K562 (cell line): Measurements from ENCODE around the gene SMG6. TPM values are rescaled to one million over a fixed set of nuclear protein-coding genes. Genes with fewer than 3 reads are reported as not detected.

ENCODE experiments used
- NFRKB ChIP-seq: fragments of 450-650 bp; IDR thresholded peaks from 2 replicates; pipeline ENCODE4 v1.6.1; 2016; ENCODE audit warnings: low read depth
- TCF7 ChIP-seq: sonication (generic); IDR thresholded peaks from 2 replicates; pipeline ENCODE4 v1.6.1; 2016; ENCODE audit warnings: antibody characterized with exemption, borderline replicate concordance
- TCFL5 ChIP-seq: fragments of 250-450 bp; sonication (Bioruptor Pico); conservative IDR thresholded peaks from 2 replicates; pipeline ENCODE4 v1.6.1; 2021; ENCODE audit warnings: mild to moderate bottlenecking, moderate library complexity, matching md5 sums
- TEAD1 ChIP-seq, 2 experiments: fragments of 450-650 bp in 1 of 2; sonication (generic) in 1 of 2; formaldehyde crosslinking; IDR thresholded peaks; 2 replicates each; pipeline versions ENCODE4 v1.4.0 to v1.8.0; 2020 to 2022; ENCODE audit warnings: mild to moderate bottlenecking in 2 of 2, missing genetic modification reagents in 1 of 2
- YY1 ChIP-seq, 3 experiments: IDR thresholded peaks; 2 replicates each; pipeline ENCODE4 v1.6.1; 2011; ENCODE audit warnings: low read length in 2 of 3, mild to moderate bottlenecking in 2 of 3, moderate library complexity in 2 of 3, borderline replicate concordance in 1 of 3, control low read depth in 1 of 3, low read depth in 1 of 3; ENCODE audit not compliant: insufficient read depth in 3 of 3, insufficient replicate concordance in 2 of 3, control insufficient read depth in 1 of 3, insufficient read length in 1 of 3; ENCODE audit errors: extremely low read depth in 1 of 3
- ZNF561 ChIP-seq: fragments of 450-650 bp; formaldehyde crosslinking; conservative IDR thresholded peaks from 2 replicates; pipeline ENCODE4 v1.4.0; 2020; ENCODE audit warnings: mild to moderate bottlenecking, moderate library complexity
- ZNF707 ChIP-seq: fragments of 250-450 bp; sonication (Bioruptor Pico); conservative IDR thresholded peaks from 2 replicates; pipeline ENCODE4 v1.8.0; 2022; ENCODE audit warnings: inconsistent platforms, mild to moderate bottlenecking, moderate library complexity
- ZNF764 ChIP-seq: fragments of 250-450 bp; sonication (Bioruptor Pico); IDR thresholded peaks from 2 replicates; pipeline ENCODE4 v1.4.0; 2020; ENCODE audit warnings: low read depth, mild to moderate bottlenecking, moderate library complexity
- polyA plus RNA-seq, 8 experiments: library from polyadenylated mRNA; depleted of rRNA in 4 of 8; stranded (reverse) in 5 of 8; unstranded in 3 of 8; fragments of >200 nt; fragmentation: Nextera tagmentation in 2 of 8; fragmentation: Illumina TruSeq in 1 of 8; extraction: Ambion mirVana in 2 of 8; extraction: Trizol in 1 of 8; gene quantifications; 2 replicates each; pipeline versions ENCODE4 v1.2.1 to v1.2.3, GENCODE V29; 2011 to 2014; ENCODE audit warnings: inconsistent platforms in 1 of 8, missing spikeins in 1 of 8
- total RNA-seq, 7 experiments: library from RNA; depleted of rRNA in 6 of 7; stranded (reverse); fragments of >200 nt in 6 of 7; fragmentation: Illumina TruSeq in 2 of 7; extraction: Trizol in 2 of 7; gene quantifications; 2 replicates each; pipeline versions ENCODE4 v1.2.1 to v1.2.3, GENCODE V29; 2011 to 2021; ENCODE audit warnings: low replicate concordance in 1 of 7
- TF ChIP-seq, protein P1 (sequence below): sonication (generic); formaldehyde crosslinking; IDR thresholded peaks from 2 replicates; pipeline ENCODE4 v1.8.0; 2022; ENCODE audit warnings: mild to moderate bottlenecking, missing genetic modification reagents
- TF ChIP-seq, protein P2 (sequence below): fragments of 450-650 bp; IDR thresholded peaks from 2 replicates; pipeline ENCODE4 v1.6.1; 2016
- TF ChIP-seq, protein P3 (sequence below): fragments of 450-650 bp; IDR thresholded peaks from 2 replicates; pipeline ENCODE4 v1.6.1; 2016; ENCODE audit warnings: missing biosample characterization, missing genetic modification characterization
- TF ChIP-seq, protein P4 (sequence below): IDR thresholded peaks from 2 replicates; pipeline ENCODE4 v1.6.1; 2011; ENCODE audit warnings: borderline replicate concordance, low read depth, mild to moderate bottlenecking, moderate library complexity, low read length; ENCODE audit not compliant: insufficient read depth, poor library complexity, severe bottlenecking
- TF ChIP-seq, protein P5 (sequence below): IDR thresholded peaks from 3 replicates; pipeline ENCODE4 v1.6.1; 2011; ENCODE audit warnings: borderline replicate concordance, mild to moderate bottlenecking, moderate library complexity; ENCODE audit not compliant: insufficient read length; ENCODE audit errors: extremely low read depth

SMG6 gene
- total and polyA plus RNA-seq, 9 of the 15 experiments (the other 6 are each of a cell fraction or from before 2014, with no cell fraction given): 0.44 to 13.9 (median 6.0) TPM

DNA sequence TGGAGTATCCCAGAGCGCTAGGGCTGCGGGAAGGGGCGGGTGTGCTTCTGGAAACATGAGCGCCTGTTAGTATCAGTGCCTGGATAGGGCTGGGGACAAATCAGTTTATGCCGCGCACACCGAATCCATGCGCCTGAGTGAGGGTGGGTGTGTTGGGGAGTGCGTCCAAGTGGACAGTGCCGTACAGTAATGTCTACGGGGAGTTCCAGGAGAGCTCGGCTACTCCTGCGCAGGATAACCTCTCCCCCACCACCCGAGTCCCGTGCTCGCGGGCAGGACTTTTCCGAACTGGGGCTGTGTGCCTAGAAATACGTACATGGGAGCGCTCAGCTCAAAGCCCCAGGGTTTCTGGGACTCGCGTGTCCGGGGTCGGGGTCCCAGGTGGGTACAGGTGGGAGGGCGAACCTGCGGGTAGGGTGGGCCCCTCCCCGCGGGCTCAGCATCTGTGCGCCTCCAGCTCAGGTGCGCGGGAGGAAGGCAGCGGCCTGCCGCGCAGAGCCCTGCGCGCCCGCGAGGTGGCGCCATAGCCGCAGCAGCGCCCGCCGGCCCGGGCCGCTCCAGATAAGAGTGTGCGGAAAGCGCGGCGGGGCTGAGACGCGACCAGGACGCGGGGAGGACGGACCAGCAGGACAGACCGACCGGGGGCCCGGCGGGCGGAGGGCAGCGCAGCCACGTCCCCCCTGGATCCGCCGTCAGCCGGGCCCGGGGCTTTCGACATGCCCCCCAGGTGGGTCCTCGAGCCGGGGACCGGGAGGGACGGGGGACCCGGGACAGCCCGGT lies 248.9 kb downstream of the SMG6 start, which contains the start of gene HIC1 (continued):
- TF ChIP-seq, protein P1, sequence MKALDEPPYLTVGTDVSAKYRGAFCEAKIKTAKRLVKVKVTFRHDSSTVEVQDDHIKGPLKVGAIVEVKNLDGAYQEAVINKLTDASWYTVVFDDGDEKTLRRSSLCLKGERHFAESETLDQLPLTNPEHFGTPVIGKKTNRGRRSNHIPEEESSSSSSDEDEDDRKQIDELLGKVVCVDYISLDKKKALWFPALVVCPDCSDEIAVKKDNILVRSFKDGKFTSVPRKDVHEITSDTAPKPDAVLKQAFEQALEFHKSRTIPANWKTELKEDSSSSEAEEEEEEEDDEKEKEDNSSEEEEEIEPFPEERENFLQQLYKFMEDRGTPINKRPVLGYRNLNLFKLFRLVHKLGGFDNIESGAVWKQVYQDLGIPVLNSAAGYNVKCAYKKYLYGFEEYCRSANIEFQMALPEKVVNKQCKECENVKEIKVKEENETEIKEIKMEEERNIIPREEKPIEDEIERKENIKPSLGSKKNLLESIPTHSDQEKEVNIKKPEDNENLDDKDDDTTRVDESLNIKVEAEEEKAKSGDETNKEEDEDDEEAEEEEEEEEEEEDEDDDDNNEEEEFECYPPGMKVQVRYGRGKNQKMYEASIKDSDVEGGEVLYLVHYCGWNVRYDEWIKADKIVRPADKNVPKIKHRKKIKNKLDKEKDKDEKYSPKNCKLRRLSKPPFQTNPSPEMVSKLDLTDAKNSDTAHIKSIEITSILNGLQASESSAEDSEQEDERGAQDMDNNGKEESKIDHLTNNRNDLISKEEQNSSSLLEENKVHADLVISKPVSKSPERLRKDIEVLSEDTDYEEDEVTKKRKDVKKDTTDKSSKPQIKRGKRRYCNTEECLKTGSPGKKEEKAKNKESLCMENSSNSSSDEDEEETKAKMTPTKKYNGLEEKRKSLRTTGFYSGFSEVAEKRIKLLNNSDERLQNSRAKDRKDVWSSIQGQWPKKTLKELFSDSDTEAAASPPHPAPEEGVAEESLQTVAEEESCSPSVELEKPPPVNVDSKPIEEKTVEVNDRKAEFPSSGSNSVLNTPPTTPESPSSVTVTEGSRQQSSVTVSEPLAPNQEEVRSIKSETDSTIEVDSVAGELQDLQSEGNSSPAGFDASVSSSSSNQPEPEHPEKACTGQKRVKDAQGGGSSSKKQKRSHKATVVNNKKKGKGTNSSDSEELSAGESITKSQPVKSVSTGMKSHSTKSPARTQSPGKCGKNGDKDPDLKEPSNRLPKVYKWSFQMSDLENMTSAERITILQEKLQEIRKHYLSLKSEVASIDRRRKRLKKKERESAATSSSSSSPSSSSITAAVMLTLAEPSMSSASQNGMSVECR (CRISPR knock-in tag): no peak
- TF ChIP-seq ZNF764 (no peak), ZNF707 (CRISPR knock-in tag) (no peak), TCFL5 (no peak), TEAD1 (CRISPR knock-in tag; IDR thresholded peaks at IDR 0.05) (no peak), YY1 (IDR thresholded peaks at IDR 0.05; ENCODE audit: borderline replicate concordance in 1 of 3, control insufficient read depth in 1 of 3, extremely low read depth in 1 of 3, insufficient read depth in 3 of 3, insufficient read length in 1 of 3, insufficient replicate concordance in 2 of 3, low read depth in 1 of 3, low read length in 2 of 3) (peak in 1 of 3 experiments; percentile 33), NFRKB (no peak), TCF7 (no peak), ZNF561 (no peak)
- TF ChIP-seq, protein P2, sequence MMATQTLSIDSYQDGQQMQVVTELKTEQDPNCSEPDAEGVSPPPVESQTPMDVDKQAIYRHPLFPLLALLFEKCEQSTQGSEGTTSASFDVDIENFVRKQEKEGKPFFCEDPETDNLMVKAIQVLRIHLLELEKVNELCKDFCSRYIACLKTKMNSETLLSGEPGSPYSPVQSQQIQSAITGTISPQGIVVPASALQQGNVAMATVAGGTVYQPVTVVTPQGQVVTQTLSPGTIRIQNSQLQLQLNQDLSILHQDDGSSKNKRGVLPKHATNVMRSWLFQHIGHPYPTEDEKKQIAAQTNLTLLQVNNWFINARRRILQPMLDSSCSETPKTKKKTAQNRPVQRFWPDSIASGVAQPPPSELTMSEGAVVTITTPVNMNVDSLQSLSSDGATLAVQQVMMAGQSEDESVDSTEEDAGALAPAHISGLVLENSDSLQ: no peak
- TF ChIP-seq, protein P3, sequence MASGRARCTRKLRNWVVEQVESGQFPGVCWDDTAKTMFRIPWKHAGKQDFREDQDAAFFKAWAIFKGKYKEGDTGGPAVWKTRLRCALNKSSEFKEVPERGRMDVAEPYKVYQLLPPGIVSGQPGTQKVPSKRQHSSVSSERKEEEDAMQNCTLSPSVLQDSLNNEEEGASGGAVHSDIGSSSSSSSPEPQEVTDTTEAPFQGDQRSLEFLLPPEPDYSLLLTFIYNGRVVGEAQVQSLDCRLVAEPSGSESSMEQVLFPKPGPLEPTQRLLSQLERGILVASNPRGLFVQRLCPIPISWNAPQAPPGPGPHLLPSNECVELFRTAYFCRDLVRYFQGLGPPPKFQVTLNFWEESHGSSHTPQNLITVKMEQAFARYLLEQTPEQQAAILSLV (tag): no peak
- TF ChIP-seq, protein P4, sequence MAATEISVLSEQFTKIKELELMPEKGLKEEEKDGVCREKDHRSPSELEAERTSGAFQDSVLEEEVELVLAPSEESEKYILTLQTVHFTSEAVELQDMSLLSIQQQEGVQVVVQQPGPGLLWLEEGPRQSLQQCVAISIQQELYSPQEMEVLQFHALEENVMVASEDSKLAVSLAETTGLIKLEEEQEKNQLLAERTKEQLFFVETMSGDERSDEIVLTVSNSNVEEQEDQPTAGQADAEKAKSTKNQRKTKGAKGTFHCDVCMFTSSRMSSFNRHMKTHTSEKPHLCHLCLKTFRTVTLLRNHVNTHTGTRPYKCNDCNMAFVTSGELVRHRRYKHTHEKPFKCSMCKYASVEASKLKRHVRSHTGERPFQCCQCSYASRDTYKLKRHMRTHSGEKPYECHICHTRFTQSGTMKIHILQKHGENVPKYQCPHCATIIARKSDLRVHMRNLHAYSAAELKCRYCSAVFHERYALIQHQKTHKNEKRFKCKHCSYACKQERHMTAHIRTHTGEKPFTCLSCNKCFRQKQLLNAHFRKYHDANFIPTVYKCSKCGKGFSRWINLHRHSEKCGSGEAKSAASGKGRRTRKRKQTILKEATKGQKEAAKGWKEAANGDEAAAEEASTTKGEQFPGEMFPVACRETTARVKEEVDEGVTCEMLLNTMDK: peak; percentile 57
- TF ChIP-seq, protein P5, sequence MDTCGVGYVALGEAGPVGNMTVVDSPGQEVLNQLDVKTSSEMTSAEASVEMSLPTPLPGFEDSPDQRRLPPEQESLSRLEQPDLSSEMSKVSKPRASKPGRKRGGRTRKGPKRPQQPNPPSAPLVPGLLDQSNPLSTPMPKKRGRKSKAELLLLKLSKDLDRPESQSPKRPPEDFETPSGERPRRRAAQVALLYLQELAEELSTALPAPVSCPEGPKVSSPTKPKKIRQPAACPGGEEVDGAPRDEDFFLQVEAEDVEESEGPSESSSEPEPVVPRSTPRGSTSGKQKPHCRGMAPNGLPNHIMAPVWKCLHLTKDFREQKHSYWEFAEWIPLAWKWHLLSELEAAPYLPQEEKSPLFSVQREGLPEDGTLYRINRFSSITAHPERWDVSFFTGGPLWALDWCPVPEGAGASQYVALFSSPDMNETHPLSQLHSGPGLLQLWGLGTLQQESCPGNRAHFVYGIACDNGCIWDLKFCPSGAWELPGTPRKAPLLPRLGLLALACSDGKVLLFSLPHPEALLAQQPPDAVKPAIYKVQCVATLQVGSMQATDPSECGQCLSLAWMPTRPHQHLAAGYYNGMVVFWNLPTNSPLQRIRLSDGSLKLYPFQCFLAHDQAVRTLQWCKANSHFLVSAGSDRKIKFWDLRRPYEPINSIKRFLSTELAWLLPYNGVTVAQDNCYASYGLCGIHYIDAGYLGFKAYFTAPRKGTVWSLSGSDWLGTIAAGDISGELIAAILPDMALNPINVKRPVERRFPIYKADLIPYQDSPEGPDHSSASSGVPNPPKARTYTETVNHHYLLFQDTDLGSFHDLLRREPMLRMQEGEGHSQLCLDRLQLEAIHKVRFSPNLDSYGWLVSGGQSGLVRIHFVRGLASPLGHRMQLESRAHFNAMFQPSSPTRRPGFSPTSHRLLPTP: no peak
